Fibroblast of upper back skin (primary cell): ENCODE measurements around the gene THAP12.
A peak's percentile ranks its signal among the peaks of the same experiment; 100 is the strongest.
"Not testable (repeated sequence)": the region's sequence is repeated elsewhere in the genome, so short reads cannot be mapped to it uniquely, and the experiment has no call there.

Experiments used
- DNase-seq: peaks from one replicate; pipeline ENCODE4 v3.0.0-alpha.2; 2013

THAP12 gene, protein sequence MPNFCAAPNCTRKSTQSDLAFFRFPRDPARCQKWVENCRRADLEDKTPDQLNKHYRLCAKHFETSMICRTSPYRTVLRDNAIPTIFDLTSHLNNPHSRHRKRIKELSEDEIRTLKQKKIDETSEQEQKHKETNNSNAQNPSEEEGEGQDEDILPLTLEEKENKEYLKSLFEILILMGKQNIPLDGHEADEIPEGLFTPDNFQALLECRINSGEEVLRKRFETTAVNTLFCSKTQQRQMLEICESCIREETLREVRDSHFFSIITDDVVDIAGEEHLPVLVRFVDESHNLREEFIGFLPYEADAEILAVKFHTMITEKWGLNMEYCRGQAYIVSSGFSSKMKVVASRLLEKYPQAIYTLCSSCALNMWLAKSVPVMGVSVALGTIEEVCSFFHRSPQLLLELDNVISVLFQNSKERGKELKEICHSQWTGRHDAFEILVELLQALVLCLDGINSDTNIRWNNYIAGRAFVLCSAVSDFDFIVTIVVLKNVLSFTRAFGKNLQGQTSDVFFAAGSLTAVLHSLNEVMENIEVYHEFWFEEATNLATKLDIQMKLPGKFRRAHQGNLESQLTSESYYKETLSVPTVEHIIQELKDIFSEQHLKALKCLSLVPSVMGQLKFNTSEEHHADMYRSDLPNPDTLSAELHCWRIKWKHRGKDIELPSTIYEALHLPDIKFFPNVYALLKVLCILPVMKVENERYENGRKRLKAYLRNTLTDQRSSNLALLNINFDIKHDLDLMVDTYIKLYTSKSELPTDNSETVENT

DNA sequence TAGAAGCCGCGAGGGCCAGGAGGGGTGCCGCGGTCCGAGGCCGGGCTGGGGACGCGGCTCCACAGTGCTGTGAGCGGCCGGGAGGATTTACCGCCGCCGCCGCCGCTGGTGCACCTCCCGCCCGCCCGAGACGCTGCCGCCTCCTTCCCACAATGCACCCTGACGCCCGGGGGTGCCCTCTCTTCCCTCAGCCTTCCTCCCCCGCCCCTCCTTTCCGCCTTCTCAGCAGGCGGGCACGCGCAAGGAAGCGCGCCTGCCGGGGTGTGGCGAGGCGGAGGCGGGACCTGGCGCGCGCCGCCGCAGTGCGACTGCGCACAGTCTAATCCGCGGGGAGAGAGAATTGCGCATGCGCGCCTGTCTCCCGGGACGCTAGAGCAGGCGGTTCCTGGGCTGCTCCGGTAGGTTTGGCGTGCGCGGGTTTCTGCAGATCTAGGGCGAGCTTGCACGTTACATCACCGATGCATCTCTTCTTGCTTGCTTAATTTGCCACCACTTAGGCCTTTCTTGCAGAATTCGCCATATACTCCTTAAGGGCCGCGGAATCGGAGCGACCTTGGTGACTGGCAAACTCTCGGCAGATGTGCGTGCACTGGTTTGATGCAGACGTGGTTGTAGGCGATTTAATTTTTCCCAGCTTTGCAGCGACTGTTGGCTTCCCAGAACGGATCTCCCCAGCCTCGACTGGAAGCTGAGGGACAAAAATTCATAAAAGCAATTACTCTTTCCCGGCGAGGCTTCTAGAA lies at the start of gene THAP12, which contains the start of gene GVQW3:
TSS of gene THAP12 (minus strand) at position 156 of the 743 bp plus-strand sequence. CDS start 296 bp downstream, outside the sequence.
TSS of gene GVQW3 (plus strand) at position 347 of the 743 bp plus-strand sequence. CDS start 506 bp downstream, outside the sequence.
- peak; percentile 98 for DNase-seq

DNA sequence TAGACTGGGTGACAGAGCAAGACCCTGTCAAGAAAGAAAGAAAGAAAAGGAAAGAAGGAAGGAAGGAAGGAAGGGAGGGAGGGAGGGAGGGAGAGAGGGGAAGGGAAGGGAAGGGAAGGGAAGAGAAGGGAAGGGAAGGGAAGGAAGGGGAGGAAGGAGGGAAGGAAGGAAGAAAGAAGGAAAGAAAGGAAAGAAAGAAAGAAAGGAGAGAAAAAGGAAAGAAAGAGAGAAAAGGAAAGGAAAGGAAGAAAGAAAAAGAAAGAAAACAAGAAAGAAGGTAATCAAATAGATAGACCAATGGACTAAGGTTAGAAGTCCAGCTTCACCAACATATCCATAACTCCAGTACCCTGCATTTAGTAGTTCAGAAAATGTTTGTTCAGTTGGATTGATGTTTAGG lies 45.7 kb upstream of the THAP12 start:
- DNase-seq: no peak

DNA sequence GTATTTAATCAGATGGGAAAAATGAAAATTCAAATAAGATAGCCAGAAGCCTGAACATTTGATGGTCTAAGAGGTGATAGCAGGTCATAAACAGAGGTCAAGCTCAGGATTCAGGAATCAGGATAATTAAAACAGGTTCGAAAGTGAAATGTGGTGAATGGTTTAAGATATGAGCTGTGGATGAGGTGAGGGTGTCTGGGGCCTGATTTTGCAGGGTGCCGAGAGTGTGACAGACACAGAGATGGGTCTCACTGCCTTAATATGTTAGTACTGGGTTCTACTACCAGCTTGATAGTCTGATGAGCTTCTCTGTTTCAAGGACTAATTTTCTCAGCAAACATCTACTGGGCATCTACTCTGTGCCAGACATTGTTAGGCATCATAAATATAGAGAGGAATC lies 44.0 kb upstream of the THAP12 start:
- no peak for DNase-seq

DNA sequence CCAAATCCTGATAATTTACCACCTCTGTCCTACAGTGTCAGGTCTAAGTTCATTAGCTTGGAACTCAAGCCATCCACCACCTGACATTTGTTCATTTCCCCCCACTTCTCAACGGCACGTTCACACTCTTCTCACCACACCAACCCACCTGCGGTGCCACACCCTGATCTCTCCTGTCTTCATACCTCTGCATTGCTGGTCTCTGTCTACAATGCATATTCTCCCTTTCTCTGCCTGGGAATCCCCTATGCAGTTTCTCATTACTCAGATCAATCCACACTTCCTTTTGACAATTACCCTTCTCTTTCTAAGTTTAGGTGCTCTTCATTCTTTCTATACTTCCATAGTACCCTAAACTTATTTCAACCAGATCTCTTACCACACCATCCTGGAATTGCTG lies 43.4 kb upstream of the THAP12 start:
- DNase-seq: no peak

DNA sequence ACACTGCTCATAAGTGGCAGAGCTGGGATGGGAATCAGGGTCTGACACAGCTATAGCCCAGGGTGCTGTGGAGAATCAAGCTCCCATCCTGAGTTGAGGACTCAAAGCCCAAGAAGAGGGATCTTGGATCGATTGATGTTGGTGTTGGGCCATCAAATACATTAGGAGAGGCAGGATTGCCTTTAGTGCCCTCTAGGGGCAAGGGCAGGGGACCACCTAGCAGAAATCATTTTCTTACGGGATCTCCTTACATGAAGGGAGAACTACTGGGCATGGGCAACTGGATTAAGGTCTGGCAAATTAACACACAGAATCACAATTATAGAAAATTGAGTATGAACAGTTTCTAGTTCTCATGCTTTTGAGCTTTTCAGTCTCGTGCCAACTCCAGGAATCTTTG lies 39.0 kb upstream of the THAP12 start:
- no peak for DNase-seq

DNA sequence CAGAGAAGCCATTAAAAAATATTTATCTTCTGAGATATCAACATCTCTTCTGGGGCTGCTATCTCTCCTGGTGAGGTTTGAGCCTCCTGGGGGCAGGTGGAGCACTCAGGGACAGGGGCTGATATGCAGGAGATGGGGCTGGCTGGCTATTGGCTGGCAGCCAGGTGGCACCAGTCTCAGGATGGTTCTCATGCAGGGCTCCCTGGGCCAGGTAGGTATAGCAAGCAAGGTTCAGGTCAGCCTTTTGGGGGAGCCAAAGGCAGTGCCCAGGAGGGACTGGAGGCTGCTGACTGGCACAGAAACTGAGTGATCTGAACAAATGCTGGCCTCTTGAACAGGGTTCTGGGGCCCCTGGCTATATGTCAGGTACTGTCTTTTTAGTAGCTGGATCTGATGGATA lies 34.1 kb upstream of the THAP12 start:
- no peak for DNase-seq

DNA sequence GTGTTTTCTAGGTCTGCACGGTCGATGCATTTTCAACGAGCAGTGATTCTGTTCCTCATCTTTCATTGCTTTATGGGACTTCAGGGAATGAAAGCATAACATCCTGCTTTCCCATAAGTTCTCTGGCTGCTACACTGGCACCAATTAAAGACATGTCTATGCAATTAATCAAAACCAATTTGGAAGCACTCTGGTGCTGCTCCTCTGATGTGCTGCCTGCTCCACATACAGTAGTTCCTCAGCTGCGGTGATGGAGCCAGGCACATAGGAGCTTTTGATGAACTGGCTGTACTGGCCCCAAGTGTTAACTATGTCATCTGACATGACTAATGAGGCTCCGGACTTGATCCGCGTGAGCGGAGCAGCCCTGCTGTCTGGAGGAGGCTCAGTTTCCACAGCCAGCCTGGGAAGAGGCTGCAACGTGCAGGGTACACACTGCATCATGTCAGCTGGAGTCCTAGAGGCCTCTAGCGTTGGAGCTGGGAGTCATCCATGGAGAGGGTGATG lies 30.0 kb upstream of the THAP12 start:
- no peak for DNase-seq

DNA sequence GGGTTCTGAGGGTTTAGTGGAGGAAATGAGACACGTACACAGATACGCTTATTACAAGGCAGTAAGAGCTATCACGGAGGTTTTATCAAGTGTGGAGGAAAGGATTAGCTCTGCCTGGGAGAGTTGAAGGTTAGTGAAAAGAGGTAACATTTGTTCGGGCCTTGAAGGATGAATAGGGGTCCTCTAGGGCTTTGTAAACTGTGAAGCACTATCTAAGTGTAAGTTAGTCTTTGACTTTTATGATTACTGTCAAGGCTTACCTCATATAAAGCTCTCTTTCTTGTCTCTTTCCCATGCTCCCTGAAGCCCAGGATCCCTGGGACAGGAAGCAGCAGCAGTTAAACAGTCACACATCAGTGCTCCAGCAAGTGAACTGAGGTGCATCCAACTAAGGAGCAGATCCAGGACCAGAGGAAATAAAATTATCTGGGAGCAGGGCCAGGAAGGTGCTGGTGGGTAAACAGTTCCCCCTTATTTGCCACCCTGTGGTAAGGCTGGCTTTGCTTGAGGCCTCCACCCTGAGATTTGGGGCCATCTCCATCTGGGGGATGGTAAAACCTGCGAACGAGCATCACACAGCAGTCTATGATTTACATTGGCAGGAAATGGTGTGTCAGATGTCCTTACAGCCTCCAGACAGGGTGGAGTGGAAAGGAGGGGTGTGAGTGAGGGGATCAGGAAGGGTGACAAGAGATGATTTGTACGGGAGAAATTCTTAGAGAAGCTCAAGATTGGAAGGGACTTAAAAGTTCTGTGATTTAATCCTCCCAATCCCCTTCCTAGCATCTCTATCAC lies 27.4 kb upstream of the THAP12 start:
- DNase-seq: no peak

DNA sequence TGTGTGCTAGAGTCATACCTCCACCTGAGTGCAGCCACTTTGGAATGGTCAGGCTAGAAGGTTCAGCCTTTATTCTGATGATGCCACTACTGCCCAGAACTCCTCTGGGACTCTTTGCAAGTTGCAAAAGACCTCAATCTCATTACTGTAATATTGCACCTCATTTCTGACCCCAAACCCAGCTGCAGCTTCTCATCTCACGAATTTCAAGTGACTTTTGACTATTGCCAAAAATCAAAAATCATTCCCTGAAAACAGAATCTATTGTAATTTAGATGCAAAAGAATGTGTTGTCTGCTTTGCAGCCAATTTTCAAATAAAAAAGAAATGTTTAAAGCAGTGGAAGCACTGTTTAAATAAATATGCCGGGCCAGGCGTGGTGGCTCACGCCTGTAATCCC lies 25.4 kb upstream of the THAP12 start:
- DNase-seq: no peak

DNA sequence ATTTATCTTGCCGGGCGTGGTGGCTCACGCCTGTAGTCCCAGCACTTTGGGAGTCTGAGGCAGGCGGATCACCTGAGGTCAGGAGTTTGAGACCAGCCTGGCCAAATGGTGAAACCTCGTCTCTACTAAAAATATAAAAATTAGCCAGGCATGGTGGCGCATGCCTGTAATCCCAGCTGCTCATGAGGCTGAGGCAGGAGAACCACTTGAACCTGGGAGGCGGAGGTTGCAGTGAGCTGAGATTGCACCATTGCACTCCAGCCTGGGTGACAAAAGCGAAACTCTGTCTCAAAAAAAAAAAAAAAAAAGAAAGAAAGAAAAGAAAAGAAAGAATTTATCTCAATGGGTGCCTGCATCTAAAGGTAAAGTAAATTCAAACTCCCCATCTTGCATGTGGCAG lies 20.6 kb upstream of the THAP12 start:
- DNase-seq: not testable (repeated sequence)

DNA sequence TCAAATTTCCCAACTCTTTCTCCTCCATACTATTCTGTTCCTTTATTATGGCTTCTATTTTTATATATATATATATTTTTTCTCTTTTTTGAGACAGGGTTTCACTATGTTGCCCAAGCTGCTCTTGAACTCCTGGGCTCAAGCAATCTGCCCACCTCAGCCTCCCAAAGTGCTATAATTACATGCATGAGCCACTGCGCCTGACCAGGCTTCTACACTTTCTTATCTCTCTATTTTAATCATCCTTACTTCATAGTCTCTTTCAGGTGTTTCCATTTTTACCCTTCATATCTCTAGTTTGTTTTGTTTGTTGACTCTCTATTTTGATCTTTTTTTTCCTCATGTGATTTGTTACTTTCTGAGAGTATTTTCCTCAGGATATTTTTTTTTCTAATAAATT lies 20.0 kb upstream of the THAP12 start:
- DNase-seq: no peak

DNA sequence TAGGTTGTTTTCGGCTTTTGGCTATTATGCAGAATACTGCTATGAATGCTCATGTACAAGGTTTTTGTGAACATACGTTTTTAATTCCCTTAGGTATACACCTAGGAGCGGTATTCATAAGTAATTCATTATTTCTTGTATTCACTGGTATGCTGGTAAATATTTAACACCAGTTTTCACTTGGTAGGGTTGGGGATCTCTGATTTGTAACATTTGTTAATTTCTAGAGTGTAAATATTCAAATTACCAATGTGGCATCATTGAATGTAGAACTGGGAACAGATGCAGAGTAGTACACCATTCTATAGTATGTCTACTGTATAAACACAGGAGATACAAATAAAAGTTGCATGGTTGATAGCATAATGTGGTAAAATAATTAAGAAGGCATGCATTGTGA lies 16.5 kb upstream of the THAP12 start:
- no peak for DNase-seq

DNA sequence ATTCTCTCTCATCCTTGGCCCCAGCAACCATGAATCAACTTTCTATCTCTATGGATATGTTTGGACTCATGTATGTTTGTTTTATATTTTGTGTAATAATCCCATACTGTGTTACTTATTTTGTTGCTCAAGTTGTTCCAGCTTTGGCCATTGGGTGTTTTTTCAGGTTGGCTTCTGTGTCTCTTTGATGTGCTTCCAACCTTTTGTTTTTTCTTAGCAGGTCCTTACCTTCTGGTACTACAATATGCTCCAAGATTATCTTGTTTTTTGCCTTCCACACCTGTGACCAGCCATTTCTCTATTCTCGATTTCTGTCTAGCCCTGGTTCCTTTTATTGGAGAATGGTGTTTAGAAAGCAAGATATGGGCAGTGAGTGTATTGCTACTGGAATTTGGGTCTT lies 14.4 kb upstream of the THAP12 start:
- no peak for DNase-seq

DNA sequence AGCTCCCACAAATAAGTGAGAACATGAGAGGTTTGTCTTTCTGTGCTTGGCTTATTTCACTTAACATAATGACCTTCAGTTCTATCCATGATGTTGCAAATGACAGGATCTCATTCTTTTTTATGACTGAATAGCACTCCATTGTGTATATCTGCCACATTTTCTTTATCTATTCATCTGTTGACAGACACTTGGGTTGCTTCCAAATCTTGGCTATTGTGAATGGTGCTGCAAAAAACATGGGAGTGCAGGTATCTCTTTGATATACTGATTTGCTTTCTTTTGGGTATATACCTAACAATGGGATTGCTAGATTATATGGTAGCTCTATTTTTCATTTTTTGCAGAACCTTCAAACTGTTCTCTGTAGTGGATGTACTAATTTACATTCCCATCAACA lies 13.5 kb upstream of the THAP12 start:
- no peak for DNase-seq

DNA sequence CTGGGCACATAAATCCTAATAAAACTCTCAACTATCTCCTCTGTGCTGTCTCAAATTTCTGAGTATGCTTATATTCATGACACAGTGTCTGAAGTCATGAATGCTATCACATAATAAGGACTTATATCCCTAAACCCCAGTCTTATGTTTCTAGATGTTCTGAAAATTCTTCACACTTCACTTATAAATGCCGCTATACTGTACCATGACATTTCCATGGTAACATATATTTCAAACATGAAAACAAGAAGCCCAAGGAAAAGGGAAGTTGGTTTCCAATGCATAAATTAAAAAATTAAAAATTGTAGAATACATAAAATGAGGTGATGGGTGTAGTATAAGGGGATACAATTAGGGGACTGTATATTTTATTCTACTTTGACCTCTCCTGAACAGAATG lies 11.9 kb upstream of the THAP12 start:
- no peak for DNase-seq

DNA sequence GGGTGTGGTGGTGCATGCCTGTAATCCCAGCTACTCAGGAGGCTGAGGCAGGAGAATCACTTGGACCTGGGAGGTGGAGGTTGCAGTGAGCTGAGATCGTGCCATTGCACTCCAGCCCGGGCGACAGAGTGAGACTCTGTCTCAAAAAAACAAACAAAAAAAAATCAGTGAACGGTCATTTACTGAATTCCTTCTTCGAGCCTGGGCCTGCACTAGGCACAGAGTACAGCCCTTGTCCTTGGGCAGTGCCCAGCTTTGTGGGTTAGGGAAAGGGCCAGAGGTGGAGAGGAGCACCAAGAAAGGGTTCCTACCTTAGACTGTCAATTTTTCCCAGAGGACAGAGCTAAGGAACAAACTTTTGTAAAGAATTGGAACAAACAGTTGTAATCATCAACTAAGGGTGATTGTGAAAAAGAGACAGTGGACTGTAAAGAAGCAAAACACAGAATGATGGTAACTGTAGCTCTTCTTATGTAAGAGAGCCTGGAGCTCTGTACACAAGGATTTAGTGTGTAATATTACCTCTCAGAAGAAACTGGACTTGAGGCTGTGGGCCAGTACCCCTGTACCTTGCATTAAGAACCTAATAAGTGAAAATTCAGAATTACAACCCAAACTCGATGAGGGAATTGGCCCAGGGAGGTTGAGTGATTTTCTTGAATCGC lies 11.0 kb upstream of the THAP12 start:
- DNase-seq: no peak

DNA sequence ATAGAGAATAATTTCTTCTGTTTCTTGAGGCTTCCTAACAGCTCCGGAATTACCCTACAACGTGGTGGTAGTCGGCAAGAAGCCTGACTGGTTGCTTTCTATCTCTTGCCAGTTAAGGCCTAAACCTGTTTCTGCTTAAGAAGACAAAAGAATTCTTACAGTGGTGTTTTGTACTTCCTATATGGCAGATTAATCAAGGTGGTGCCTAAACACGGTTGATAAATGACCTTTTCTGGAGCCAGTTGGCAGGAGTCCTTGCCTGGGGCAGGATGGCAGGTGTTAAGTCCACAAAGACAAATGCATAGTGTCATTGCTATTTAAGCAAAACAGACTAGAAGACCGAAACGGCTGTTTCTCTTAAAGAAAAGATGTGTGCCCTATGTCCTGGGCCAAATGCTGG lies 10.1 kb upstream of the THAP12 start:
- DNase-seq: no peak

DNA sequence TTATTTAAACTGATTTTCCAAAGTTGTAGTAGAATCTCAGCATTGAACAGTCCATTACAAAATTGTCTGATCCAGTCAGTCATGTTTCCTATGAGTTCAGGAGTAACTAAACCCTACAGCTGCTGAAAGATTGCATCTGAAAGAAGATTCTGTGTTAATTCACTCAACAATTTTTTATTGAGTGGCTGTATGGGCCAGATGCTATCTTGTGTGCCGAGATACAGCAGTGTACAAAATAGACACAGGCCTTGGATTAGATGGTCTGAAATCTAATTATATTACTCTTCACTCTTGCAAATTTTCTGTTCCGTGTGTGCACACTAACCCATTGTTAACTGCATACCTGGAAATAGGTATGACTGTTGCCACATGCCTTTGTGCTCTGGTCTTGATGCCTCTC lies 7.5 kb upstream of the THAP12 start:
- no peak for DNase-seq

DNA sequence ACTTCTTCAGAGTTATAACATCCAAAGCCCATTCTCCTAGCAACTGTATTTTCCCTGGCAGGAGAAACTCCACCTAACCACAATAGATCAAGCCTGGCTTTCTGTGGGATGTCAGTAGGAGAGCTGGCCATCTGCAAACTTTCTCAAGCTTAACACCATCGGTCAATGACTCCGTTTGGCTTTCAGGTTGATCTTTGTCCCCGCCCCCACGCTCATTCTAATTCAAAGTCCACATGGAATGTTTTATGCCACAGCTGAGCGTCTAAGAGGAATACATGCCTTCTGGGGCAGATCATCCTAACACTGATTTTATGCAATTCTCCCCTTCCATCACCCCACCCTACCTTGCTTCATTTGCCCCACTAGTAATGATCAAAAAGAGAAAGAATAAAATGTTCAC lies 5.0 kb upstream of the THAP12 start:
- no peak for DNase-seq

DNA sequence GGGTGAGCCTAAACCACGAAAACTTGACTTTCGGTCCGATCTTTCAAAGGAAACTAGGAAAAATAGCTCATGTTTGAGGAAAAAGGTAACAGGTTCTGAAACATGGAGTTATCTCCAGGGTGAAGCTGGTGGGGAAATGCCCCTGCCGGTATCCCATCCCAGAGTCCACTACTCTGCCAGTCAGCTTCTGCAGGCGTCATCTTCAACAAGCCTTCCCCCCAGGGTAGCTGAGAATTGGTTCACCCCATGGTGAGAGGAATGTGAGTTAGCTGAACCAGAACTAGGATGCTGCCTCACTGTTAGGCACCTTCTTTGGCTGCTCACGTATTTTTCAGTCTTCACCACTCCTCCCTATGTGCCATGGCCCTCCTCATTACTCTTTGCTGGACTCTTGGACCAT lies 1.3 kb upstream of the THAP12 start:
- no peak for DNase-seq

DNA sequence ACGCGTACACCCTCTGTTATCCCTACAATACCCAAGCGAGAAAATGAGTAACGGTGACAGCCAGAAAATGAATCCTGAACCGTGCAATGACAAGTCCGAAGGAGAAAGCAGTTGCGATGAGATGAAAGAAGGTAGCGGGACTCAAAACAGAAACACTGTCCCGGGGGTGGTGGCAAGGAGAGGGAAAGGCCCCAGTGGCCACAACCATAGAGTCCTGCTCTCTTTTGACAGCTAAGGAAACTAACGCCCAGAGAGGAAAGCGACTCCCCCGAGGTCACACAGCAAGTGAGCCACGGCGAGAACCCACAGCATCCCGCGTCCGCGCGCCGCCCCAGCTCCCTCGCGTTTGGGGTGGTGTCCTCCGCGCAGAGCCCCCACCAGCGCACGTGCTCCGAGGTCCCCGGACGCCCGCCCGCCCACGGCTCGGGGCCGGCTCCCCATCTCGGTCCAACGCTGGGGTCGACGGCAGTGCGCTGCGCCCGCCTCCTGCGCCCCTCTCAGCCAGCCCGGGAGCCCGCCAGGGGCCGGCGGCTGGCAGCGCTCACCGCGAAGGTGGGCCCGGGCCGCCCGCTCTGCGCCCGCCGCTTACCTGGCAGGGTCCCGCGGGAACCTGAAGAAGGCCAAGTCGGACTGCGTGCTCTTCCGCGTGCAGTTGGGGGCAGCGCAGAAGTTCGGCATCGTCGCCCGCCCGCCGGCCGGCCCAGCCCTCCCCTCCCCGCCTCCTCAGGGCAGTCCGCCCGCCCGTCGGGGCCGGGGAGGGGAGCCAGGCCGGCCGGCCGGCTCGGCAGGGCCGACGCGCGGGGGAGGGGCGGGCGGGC lies 564 bp downstream of the THAP12 start:
- DNase-seq: no peak
